ENCODE data around the gene KCTD5.

DNA sequence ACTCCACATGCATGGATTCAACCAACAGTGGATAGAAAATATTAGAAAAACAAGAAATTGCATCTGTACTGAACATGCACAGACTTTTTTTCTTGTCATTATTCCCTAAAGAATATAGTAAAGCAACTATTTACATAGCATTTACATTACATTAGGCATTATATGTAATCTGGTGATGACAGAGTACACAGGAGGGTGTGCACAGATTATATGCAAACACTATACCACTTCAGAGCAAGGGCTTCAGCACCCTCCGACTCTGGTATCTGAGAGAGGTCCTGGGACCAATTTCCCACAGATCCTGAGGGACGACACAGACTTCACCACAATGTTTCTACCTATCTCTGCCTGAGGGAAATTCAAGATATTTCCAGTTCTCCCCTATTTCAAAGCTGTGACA is 25.3 kb upstream of the KCTD5 start:
- TF ChIP-seq POLR2A (IDR thresholded peaks at IDR 0.05; ENCODE audit: low read length) = no peak
- no peak for TF ChIP-seq GATA1 (IDR thresholded peaks at IDR 0.05; ENCODE audit: low read depth, low read length)
